Activated CD4-positive, alpha-beta T cell treated with anti-CD3 and anti-CD28 coated beads for 48 hours (primary cell): ENCODE results near the gene SH3TC1.

Experiments
- DNase-seq: peaks from one replicate; pipeline ENCODE4 v3.0.0-alpha.2; 2020

Gene SH3TC1

GRCh38 chr4:8181844-8182243 lies 17.2 kb upstream of the SH3TC1 start:
- no peak for DNase-seq

GRCh38 chr4:8182294-8182693 lies 16.8 kb upstream of the SH3TC1 start:
- DNase-seq: no peak

- no peak for DNase-seq
Observed at GRCh38 chr4:8182858-8183725, 16.0 kb upstream of the SH3TC1 start.

- DNase-seq: no peak
Observed at GRCh38 chr4:8184061-8184460, 15.0 kb upstream of the SH3TC1 start.

GRCh38 chr4:8185295-8185694 lies 13.8 kb upstream of the SH3TC1 start:
- DNase-seq: no peak

GRCh38 chr4:8185930-8186329 lies 13.2 kb upstream of the SH3TC1 start:
- DNase-seq: no peak

- no peak for DNase-seq
Observed at GRCh38 chr4:8188085-8188484, 11.0 kb upstream of the SH3TC1 start.

GRCh38 chr4:8188743-8189550 lies 10.1 kb upstream of the SH3TC1 start:
- DNase-seq: no peak

GRCh38 chr4:8189551-8190466 lies 9.3 kb upstream of the SH3TC1 start:
- no peak for DNase-seq

- DNase-seq: no peak
Observed at GRCh38 chr4:8191136-8191747, 7.8 kb upstream of the SH3TC1 start.

- peak; percentile 43 for DNase-seq
Observed at GRCh38 chr4:8192748-8193738, 6.0 kb upstream of the SH3TC1 start.

GRCh38 chr4:8194306-8195242 lies 4.5 kb upstream of the SH3TC1 start:
- no peak for DNase-seq

GRCh38 chr4:8195431-8195830 lies 3.7 kb upstream of the SH3TC1 start:
- DNase-seq: no peak

GRCh38 chr4:8195841-8196458 lies 3.1 kb upstream of the SH3TC1 start:
- no peak for DNase-seq

GRCh38 chr4:8197521-8197920 lies 1.6 kb upstream of the SH3TC1 start:
- DNase-seq: no peak

GRCh38 chr4:8198206-8198905 lies 734 bp upstream of the SH3TC1 start:
- DNase-seq: no peak

GRCh38 chr4:8199594-8200301 lies 658 bp downstream of the SH3TC1 start:
- peak; percentile 34 for DNase-seq

GRCh38 chr4:8200302-8200975 lies 1.3 kb downstream of the SH3TC1 start:
- DNase-seq: peak; percentile 53
